ENCODE data around the gene C10orf95. TPM values are rescaled to one million over a fixed set of nuclear protein-coding genes. Genes with fewer than 3 reads are reported as not detected.

C10orf95 gene
- total and polyA plus RNA-seq, 2 experiments from 2014 or later: 0.69 to 1.1 TPM

- peaks cover 4% of the 10 kb centered on the region; the same call in 1 of the 2 replicates for H4K20me1 ChIP-seq (replicated peaks; ENCODE audit: insufficient read depth)
- 0 out of 2 replicates have a peak, but pooled peaks cover 5% of the 10 kb centered on the region for H3F3A ChIP-seq (replicated peaks; ENCODE audit: low read depth)
- no peak overlapping the region for H3K4me3 ChIP-seq
- no peak for ATAC-seq
- Mint-ChIP-seq H3K4me1 (no peaks in the 10 kb centered on the region), H3K4me3 (no peak overlapping the region), H3K9me3 (no peaks in the 10 kb centered on the region), H3K36me3 (ENCODE audit: low read depth) (peaks cover 14% of the 10 kb centered on the region), H3K27me3 (ENCODE audit: insufficient read depth, low read depth, poor library complexity) (peaks cover 11% of the 10 kb centered on the region), H3K27ac (no peak overlapping the region)
- H3K36me3 ChIP-seq (ENCODE audit: insufficient read depth): no peaks in the 10 kb centered on the region
- no peaks in the 10 kb centered on the region for H3K4me1 ChIP-seq (ENCODE audit: insufficient read depth)
- no peaks in the 10 kb centered on the region for H3K79me2 ChIP-seq (replicated peaks; ENCODE audit: insufficient read depth)
- no peak for TF ChIP-seq ETS1 (IDR thresholded peaks at IDR 0.05)
- no peak for TF ChIP-seq EZH2phosphoT487 (IDR thresholded peaks at IDR 0.05; ENCODE audit: unreplicated experiment)
- no peak for TF ChIP-seq POLR2AphosphoS5 (IDR thresholded peaks at IDR 0.05; ENCODE audit: low read depth)
- no peak for TF ChIP-seq REST (IDR thresholded peaks at IDR 0.05; ENCODE audit: unreplicated experiment)
- no peak for TF ChIP-seq ZNF114 (CRISPR knock-in tag; IDR thresholded peaks at IDR 0.05)
- no peak for TF ChIP-seq EZH2 (IDR thresholded peaks at IDR 0.05; ENCODE audit: low read depth, unreplicated experiment)
- no peak for TF ChIP-seq ZNF462 (CRISPR knock-in tag; IDR thresholded peaks at IDR 0.05)
- no peak for TF ChIP-seq STAT1 (IDR thresholded peaks at IDR 0.05; ENCODE audit: unreplicated experiment)
- TF ChIP-seq ZNF331 (CRISPR knock-in tag; IDR thresholded peaks at IDR 0.05; ENCODE audit: low read depth): no peak
- no peak for TF ChIP-seq JUNB (IDR thresholded peaks at IDR 0.05; ENCODE audit: unreplicated experiment)
- TF ChIP-seq NANOG (IDR thresholded peaks at IDR 0.05; ENCODE audit: borderline replicate concordance): no peak
- TF ChIP-seq CTCF (conservative IDR thresholded peaks at IDR 0.05; ENCODE audit: low read depth in 2 of 2): no peak
- no peak for TF ChIP-seq CREB1 (CRISPR knock-in tag; IDR thresholded peaks at IDR 0.05; ENCODE audit: low read depth)
- H2AFZ ChIP-seq: no peak overlapping the region
- no peaks in the 10 kb centered on the region for H3K27me3 ChIP-seq (ENCODE audit: insufficient read depth)
- no peaks in the 10 kb centered on the region for H3K9me2 ChIP-seq (ENCODE audit: insufficient read depth)
- H3K4me2 ChIP-seq: no peak overlapping the region
- no peak for DNase-seq (ENCODE audit: low spot score)
- no peak overlapping the region for H3K27ac ChIP-seq (ENCODE audit: low read depth)
Observed at GRCh38 chr10:102475451-102476040, 24.2 kb upstream of the C10orf95 start.
